Endothelial cell of umbilical vein (primary cell): ENCODE measurements around the gene RGL3. TPM values are rescaled to one million over a fixed set of nuclear protein-coding genes. Genes with fewer than 3 reads are reported as not detected.

Experiments used
- BruUV-seq: library from RNA; stranded (reverse); fragments of 400-500 nt; replicated peaks from 2 replicates; lab custom pipeline; 2021; lab: Mats Ljungman, UMichigan
- CTCF ChIA-PET: fragments of 300-600, 350-600 bp; sonication (Branson Sonifier 250); formaldehyde crosslinking; loops from one replicate; lab custom pipeline; 2021; ENCODE audit warnings: antibody characterized with exemption, inconsistent platforms; lab: Charles Lee
- POLR2A ChIA-PET: fragments of 300-600, 350-600 bp; sonication (Branson Sonifier 250); formaldehyde crosslinking; loops from one replicate; lab custom pipeline; 2021; ENCODE audit warnings: antibody characterized with exemption, inconsistent platforms; lab: Charles Lee
- DNase-seq: peaks from one replicate; pipeline ENCODE4 v3.0.0-alpha.2; 2011; ENCODE audit warnings: low read depth, low spot score
- FAIRE-seq: peaks from 2 replicates; lab custom pipeline; 2011; peaks lifted over from hg19 to GRCh38; lab: Jason Lieb, UNC
- H2AFZ ChIP-seq: 2 replicates; pipeline ENCODE4 v1.6.0; 2012; ENCODE audit warnings: low read depth, low read length, control low read depth, inconsistent platforms
- H3K27ac ChIP-seq: 2 replicates; pipeline ENCODE4 v1.5.1; 2011; ENCODE audit warnings: low read depth, mild to moderate bottlenecking, control low read depth, low read length, moderate library complexity; ENCODE audit not compliant: insufficient read depth
- H3K27me3 ChIP-seq, 2 experiments: 2 replicates each; pipeline versions ENCODE4 v1.6.0 to v1.6.1; 2011; ENCODE audit warnings: low read length in 2 of 2, mixed read lengths in 1 of 2; ENCODE audit not compliant: control insufficient read depth in 2 of 2, insufficient read depth in 2 of 2
- H3K36me3 ChIP-seq, 2 experiments: 2 replicates in 1 of 2; 3 replicates in 1 of 2; pipeline ENCODE4 v1.5.1; 2011; ENCODE audit warnings: low read length in 2 of 2, mild to moderate bottlenecking in 1 of 2, moderate library complexity in 1 of 2; ENCODE audit not compliant: control insufficient read depth in 2 of 2, insufficient read depth in 2 of 2; ENCODE audit errors: extremely low read depth in 1 of 2
- H3K4me1 ChIP-seq: 3 replicates; pipeline ENCODE4 v1.5.1; 2011; ENCODE audit warnings: mild to moderate bottlenecking, low read length; ENCODE audit not compliant: control insufficient read depth, insufficient read depth; ENCODE audit errors: extremely low read depth
- H3K4me2 ChIP-seq: 2 replicates; pipeline ENCODE4 v1.6.1; 2011; ENCODE audit warnings: low read length, control low read depth, mixed read lengths; ENCODE audit not compliant: insufficient read depth
- H3K4me3 ChIP-seq, 3 experiments: fragments of 200-600 bp in 1 of 3; sonication (generic), shearing (Covaris generic) in 1 of 3; replicated peaks in 1 of 3; 2 replicates each; pipeline ENCODE4 v1.5.1; 2011 to 2016; ENCODE audit warnings: control low read depth in 3 of 3, low read length in 3 of 3, mild to moderate bottlenecking in 2 of 3, inconsistent platforms in 1 of 3, low read depth in 1 of 3, moderate library complexity in 1 of 3; ENCODE audit not compliant: insufficient read depth in 1 of 3
- H3K79me2 ChIP-seq: 2 replicates; pipeline ENCODE4 v1.6.0; 2012; ENCODE audit warnings: low read length, inconsistent platforms; ENCODE audit not compliant: control insufficient read depth, insufficient read depth
- H3K9ac ChIP-seq: replicated peaks from 2 replicates; pipeline ENCODE3; 2011; ENCODE audit warnings: low read length, control low read depth; ENCODE audit not compliant: insufficient read depth; ENCODE audit errors: extremely low read depth
- H3K9me1 ChIP-seq: replicated peaks from 3 replicates; pipeline ENCODE4 v1.6.0; 2011; ENCODE audit warnings: mild to moderate bottlenecking, low read length; ENCODE audit not compliant: control insufficient read depth, insufficient read depth; ENCODE audit errors: extremely low read depth
- H3K9me3 ChIP-seq: replicated peaks from 2 replicates; pipeline ENCODE4 v1.5.1; 2012; ENCODE audit warnings: low read length, inconsistent platforms; ENCODE audit not compliant: control insufficient read depth, insufficient read depth
- H4K20me1 ChIP-seq: replicated peaks from 2 replicates; pipeline ENCODE3; 2011; ENCODE audit warnings: mild to moderate bottlenecking, low read length; ENCODE audit not compliant: control insufficient read depth, insufficient read depth; ENCODE audit errors: extremely low read depth
- CTCF ChIP-seq, 2 donors: IDR thresholded peaks; 1 replicate in 1 of 2; 2 replicates in 1 of 2; pipeline ENCODE4 v1.5.1; 2011; ENCODE audit warnings: low read length in 2 of 2, mild to moderate bottlenecking in 2 of 2, moderate library complexity in 2 of 2, control low read depth in 1 of 2, inconsistent platforms in 1 of 2, low read depth in 1 of 2; ENCODE audit not compliant: insufficient read depth in 1 of 2; ENCODE audit errors: extremely low read depth in 1 of 2
- FOS ChIP-seq: IDR thresholded peaks from 2 replicates; pipeline ENCODE4 v1.6.1; 2011; ENCODE audit warnings: mild to moderate bottlenecking, low read length, moderate library complexity, borderline replicate concordance; ENCODE audit not compliant: insufficient read depth
- JUN ChIP-seq: IDR thresholded peaks from 2 replicates; pipeline ENCODE4 v1.6.1; 2011; ENCODE audit warnings: borderline replicate concordance, low read depth; ENCODE audit not compliant: insufficient read length, insufficient read depth
- MAX ChIP-seq: IDR thresholded peaks from 2 replicates; pipeline ENCODE4 v1.6.1; 2011; ENCODE audit not compliant: insufficient read depth, insufficient read length
- MYC ChIP-seq: IDR thresholded peaks from one replicate; pipeline ENCODE4 v1.6.1; 2011; ENCODE audit warnings: mild to moderate bottlenecking, low read depth, low read length
- POLR2A ChIP-seq: IDR thresholded peaks from 2 replicates; pipeline ENCODE4 v1.6.1; 2012; ENCODE audit warnings: low read depth, mild to moderate bottlenecking, control low read depth, low read length
- POLR2AphosphoS5 ChIP-seq: IDR thresholded peaks from 2 replicates; pipeline ENCODE4 v1.6.1; 2012; ENCODE audit warnings: low read depth, mild to moderate bottlenecking, control low read depth, low read length, moderate library complexity; ENCODE audit not compliant: insufficient read depth
- dilution Hi-C: fragments of 300-500 bp; cut with MboI; formaldehyde crosslinking; loops from one replicate; pipeline ENCODE4 v1.15.0; 2019; ENCODE audit warnings: low sequenced_read_pairs; ENCODE audit not compliant: extremely low pct_ligation_motif_present
- intact Hi-C: fragments of 100-400 bp; cut with micrococcal nuclease; formaldehyde crosslinking; loops from one replicate; pipeline ENCODE4 v1.10.0; 2022
- polyA plus RNA-seq, 4 experiments: library from polyadenylated mRNA; depleted of rRNA in 3 of 4; stranded (reverse) in 3 of 4; unstranded in 1 of 4; fragments of >200 nt; gene quantifications; 2 replicates each; pipeline versions ENCODE4 v1.2.1 to v1.2.3, GENCODE V29; 2011 to 2012; ENCODE audit warnings: missing spikeins in 1 of 4
- total RNA-seq: library from RNA; stranded (reverse); gene quantifications from 2 replicates; pipeline ENCODE4 v1.2.3, GENCODE V29; 2021

RGL3 gene
- total and polyA plus RNA-seq, 2 donors (not counting 3 experiments of a cell fraction or from before 2014, with no cell fraction given) = 0.23 to 5.2 TPM

GRCh38 chr19:11461453-11461852 lies 42.3 kb upstream of the RGL3 start:
- DNase-seq (no peak), FAIRE-seq (no peak)
- Histone ChIP-seq H3K27ac (no peak overlapping the region), H3K9me1 (no peaks in the 10 kb centered on the region), H3K4me1 (no peaks in the 10 kb centered on the region), H3K36me3 (no peaks in the 10 kb centered on the region), H3K4me3 (no peak overlapping the region), H3K27me3 (no peaks in the 10 kb centered on the region), H2AFZ (no peak overlapping the region), H3K79me2 (no peaks in the 10 kb centered on the region), H3K4me2 (no peak overlapping the region), H3K9ac (no peak overlapping the region), H4K20me1 (no peaks in the 10 kb centered on the region), H3K9me3 (no peaks in the 10 kb centered on the region)
- POLR2A ChIA-PET = no interaction called here
- BruUV-seq = no TSS peak
- CTCF ChIA-PET = no interaction called here
- TF ChIP-seq FOS = no peak
- no peak for TF ChIP-seq JUN
- no peak for TF ChIP-seq MAX
- no peak for TF ChIP-seq CTCF (IDR thresholded peaks at IDR 0.05; ENCODE audit: extremely low read depth in 1 of 2, insufficient read depth in 1 of 2, low read depth in 1 of 2, low read length in 2 of 2)
- TF ChIP-seq POLR2A = no peak
- TF ChIP-seq MYC = no peak
- TF ChIP-seq POLR2AphosphoS5 = no peak
- intact Hi-C loops = no loop called here
- dilution Hi-C loops = no loop called here

GRCh38 chr19:11460207-11460606 lies 41.1 kb upstream of the RGL3 start:
- CTCF ChIA-PET = no interaction called here
- peak in 1 of 2 donors; percentile 22 for TF ChIP-seq CTCF (IDR thresholded peaks at IDR 0.05; ENCODE audit: extremely low read depth in 1 of 2, insufficient read depth in 1 of 2, low read depth in 1 of 2, low read length in 2 of 2)
- TF ChIP-seq MAX = no peak
- Histone ChIP-seq H3K9me3 (no peaks in the 10 kb centered on the region), H3K27ac (no peak overlapping the region), H3K27me3 (no peaks in the 10 kb centered on the region), H3K9ac (no peak overlapping the region), H3K36me3 (no peaks in the 10 kb centered on the region), H3K9me1 (no peaks in the 10 kb centered on the region), H3K79me2 (no peaks in the 10 kb centered on the region), H3K4me2 (no peak overlapping the region), H3K4me1 (no peaks in the 10 kb centered on the region), H3K4me3 (no peak overlapping the region), H4K20me1 (no peaks in the 10 kb centered on the region), H2AFZ (no peak overlapping the region)
- POLR2A ChIA-PET = no interaction called here
- no peak for DNase-seq
- no peak for FAIRE-seq
- intact Hi-C loops = no loop called here
- BruUV-seq = no TSS peak
- dilution Hi-C loops = no loop called here
